Measurements from ENCODE around the gene ALG12. TPM values are rescaled to one million over a fixed set of nuclear protein-coding genes. Genes with fewer than 3 reads are reported as not detected.

ALG12 gene
- total RNA-seq, 1 donor from 2014 or later: 26.2 TPM

DNA sequence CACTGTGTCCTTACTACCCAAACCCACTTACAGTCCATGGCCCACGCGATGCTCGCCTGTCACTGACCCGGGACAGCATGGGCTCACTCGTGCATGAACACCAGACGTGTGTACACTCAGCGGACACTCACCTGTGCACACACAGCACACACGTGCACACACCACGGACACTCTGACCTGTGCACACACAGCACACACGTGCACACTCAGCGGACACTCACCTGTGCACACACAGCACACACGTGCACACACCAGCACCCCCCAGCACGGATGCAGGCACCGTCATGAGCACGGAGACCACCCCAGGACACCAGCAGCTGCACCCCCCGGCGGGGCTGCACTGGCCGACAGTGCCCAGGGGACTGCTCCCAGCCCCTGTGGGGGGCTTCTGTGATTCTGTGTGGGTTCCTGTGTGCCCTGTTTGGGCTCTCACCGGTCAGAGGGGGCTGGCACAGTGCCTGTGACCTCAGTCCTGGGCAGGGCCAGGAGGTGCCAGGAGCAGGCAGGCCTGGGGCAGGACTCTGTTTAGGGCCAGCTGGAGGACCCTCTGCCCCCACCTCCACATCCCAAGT is 20.4 kb upstream of the ALG12 start:
- H3K27ac ChIP-seq (ENCODE audit: low read depth, low read length): no peak overlapping the region
- Mint-ChIP-seq H3K36me3 (ENCODE audit: low read depth, unreplicated experiment) (no peaks in the 10 kb centered on the region), H3K4me1 (ENCODE audit: low read depth, unreplicated experiment) (no peaks in the 10 kb centered on the region), H3K27ac (ENCODE audit: unreplicated experiment) (no peak overlapping the region), H3K9me3 (ENCODE audit: unreplicated experiment) (peaks cover 2% of the 10 kb centered on the region), H3K4me3 (ENCODE audit: unreplicated experiment) (no peak overlapping the region), H3K27me3 (ENCODE audit: low read depth, unreplicated experiment) (peaks cover 2% of the 10 kb centered on the region)
- no peaks in the 10 kb centered on the region for H3K36me3 ChIP-seq (ENCODE audit: insufficient read depth, low read length)
- no peak overlapping the region for H3K4me3 ChIP-seq (ENCODE audit: insufficient read depth, low read depth, low read length)
- no peaks in the 10 kb centered on the region for H4K20me1 ChIP-seq (ENCODE audit: insufficient read depth, low read length)
- H3K9me3 ChIP-seq (ENCODE audit: insufficient read depth, low read depth, low read length): no peaks in the 10 kb centered on the region
- no peak for DNase-seq (ENCODE audit: low read depth)
- no peak overlapping the region for H3K4me2 ChIP-seq (ENCODE audit: low read length)
- H3K79me2 ChIP-seq (ENCODE audit: insufficient read depth, low read length): no peaks in the 10 kb centered on the region
- no peak overlapping the region for H2AFZ ChIP-seq (ENCODE audit: low read depth, low read length)
- TF ChIP-seq, protein P1, sequence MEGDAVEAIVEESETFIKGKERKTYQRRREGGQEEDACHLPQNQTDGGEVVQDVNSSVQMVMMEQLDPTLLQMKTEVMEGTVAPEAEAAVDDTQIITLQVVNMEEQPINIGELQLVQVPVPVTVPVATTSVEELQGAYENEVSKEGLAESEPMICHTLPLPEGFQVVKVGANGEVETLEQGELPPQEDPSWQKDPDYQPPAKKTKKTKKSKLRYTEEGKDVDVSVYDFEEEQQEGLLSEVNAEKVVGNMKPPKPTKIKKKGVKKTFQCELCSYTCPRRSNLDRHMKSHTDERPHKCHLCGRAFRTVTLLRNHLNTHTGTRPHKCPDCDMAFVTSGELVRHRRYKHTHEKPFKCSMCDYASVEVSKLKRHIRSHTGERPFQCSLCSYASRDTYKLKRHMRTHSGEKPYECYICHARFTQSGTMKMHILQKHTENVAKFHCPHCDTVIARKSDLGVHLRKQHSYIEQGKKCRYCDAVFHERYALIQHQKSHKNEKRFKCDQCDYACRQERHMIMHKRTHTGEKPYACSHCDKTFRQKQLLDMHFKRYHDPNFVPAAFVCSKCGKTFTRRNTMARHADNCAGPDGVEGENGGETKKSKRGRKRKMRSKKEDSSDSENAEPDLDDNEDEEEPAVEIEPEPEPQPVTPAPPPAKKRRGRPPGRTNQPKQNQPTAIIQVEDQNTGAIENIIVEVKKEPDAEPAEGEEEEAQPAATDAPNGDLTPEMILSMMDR (IDR thresholded peaks at IDR 0.05; ENCODE audit: insufficient read depth, low read depth, low read length): no peak
- TF ChIP-seq EZH2 (IDR thresholded peaks at IDR 0.05; ENCODE audit: insufficient read depth, low read length): no peak
- H3K4me1 ChIP-seq (ENCODE audit: insufficient read depth, low read length): peaks cover 18% of the 10 kb centered on the region
- H3K9ac ChIP-seq (ENCODE audit: low read length): no peak overlapping the region
- FAIRE-seq: no peak
- H3K27me3 ChIP-seq (ENCODE audit: insufficient read depth, low read length): no peaks in the 10 kb centered on the region

DNA sequence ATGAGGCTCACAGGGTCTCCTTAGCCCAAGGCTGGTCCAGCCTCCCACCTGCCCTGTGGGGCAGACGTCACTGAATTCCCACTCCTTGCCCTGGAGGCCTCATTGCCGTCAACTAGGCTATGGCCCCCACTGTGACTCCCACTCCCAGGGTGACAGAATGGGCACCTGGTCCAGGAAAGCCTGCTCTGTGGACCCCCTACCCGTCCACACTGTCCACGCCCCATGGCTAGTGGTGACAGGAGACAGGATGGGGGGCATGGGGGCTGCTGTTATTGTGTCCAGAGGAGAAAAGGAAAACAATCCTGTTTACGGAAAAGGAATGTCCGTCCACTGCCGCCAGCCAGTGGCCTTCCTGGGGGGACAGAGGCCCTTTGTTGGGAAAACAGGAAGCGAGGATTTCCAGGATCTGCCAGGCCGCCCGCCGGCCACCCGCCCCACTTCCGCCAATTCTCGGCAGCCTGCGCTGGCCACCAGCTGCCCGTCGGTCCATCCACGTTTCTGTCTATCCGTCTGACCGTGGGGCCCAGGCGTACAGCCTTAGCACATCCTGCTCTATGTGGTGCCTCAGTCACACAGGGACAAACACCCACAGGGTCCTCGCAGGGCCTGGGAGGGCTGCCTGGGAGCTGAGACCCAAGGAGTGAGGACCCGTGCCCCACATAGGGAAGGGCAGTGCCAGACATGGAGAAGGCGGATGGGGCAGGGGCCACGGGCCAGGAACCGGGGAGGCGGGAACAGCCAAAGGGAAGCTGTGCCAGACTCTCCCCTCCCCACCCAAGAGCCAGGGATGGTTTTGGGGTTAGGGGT is 19.7 kb upstream of the ALG12 start:
- Histone ChIP-seq H3K27me3 (ENCODE audit: insufficient read depth, low read length) (no peaks in the 10 kb centered on the region), H3K79me2 (ENCODE audit: insufficient read depth, low read length) (no peaks in the 10 kb centered on the region), H2AFZ (ENCODE audit: low read depth, low read length) (no peak overlapping the region), H3K4me1 (ENCODE audit: insufficient read depth, low read length) (peaks cover 18% of the 10 kb centered on the region), H3K4me2 (ENCODE audit: low read length) (no peak overlapping the region), H3K36me3 (ENCODE audit: insufficient read depth, low read length) (no peaks in the 10 kb centered on the region), H3K4me3 (ENCODE audit: insufficient read depth, low read depth, low read length) (no peak overlapping the region), H3K9ac (ENCODE audit: low read length) (no peak overlapping the region), H3K27ac (ENCODE audit: low read depth, low read length) (no peak overlapping the region), H3K9me3 (ENCODE audit: insufficient read depth, low read depth, low read length) (no peaks in the 10 kb centered on the region), H4K20me1 (ENCODE audit: insufficient read depth, low read length) (no peaks in the 10 kb centered on the region)
- FAIRE-seq (no peak), DNase-seq (ENCODE audit: low read depth) (no peak)
- no peak for TF ChIP-seq EZH2 (IDR thresholded peaks at IDR 0.05; ENCODE audit: insufficient read depth, low read length)
- H3K27me3 Mint-ChIP-seq (ENCODE audit: low read depth, unreplicated experiment): peaks cover 5% of the 10 kb centered on the region
- H3K27ac Mint-ChIP-seq (ENCODE audit: unreplicated experiment): no peak overlapping the region
- H3K9me3 Mint-ChIP-seq (ENCODE audit: unreplicated experiment): peaks cover 4% of the 10 kb centered on the region
- no peak overlapping the region for H3K4me3 Mint-ChIP-seq (ENCODE audit: unreplicated experiment)
- H3K4me1 Mint-ChIP-seq (ENCODE audit: low read depth, unreplicated experiment): no peaks in the 10 kb centered on the region
- H3K36me3 Mint-ChIP-seq (ENCODE audit: low read depth, unreplicated experiment): no peaks in the 10 kb centered on the region

DNA sequence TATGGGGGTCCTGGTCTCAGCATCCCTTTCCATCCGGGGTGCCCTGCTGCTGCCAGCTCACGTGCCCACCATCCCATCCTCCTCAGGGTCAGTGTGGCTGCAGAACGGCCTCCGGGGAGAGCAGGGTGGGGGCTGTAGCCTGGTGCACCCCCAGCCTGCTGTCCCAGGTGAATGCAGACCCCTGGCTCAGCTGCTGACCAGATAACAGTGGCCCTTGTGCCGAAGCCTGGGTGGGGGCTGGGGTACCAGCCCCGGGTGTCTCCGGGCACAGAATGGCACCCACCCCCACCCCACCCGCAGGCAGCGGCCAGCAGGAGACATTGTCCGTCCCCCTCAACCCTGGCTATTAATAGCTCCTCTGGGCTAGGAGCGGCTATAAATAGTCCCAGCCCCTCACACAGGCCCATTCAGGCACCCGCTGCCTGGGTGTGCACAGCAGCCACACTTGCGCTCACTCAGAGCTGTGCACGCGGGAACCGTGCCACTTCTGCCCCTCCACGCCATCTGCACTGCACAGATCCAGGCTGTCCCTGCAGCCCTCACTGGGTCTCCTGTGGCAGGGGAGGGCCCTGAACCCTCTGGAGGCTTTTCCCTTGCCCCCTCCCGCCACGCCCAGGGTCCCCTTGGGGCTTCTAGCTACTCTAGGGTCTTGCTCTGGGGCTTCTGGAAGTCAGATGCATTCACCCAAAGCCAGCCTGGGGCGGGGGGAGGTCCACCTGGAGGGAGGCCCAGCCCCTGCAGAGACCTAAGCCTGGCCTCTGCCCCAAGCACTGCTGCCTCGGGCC is 18.9 kb upstream of the ALG12 start:
- FAIRE-seq (no peak), DNase-seq (ENCODE audit: low read depth) (no peak)
- Histone ChIP-seq H3K27me3 (ENCODE audit: insufficient read depth, low read length) (no peaks in the 10 kb centered on the region), H3K27ac (ENCODE audit: low read depth, low read length) (no peak overlapping the region), H3K9me3 (ENCODE audit: insufficient read depth, low read depth, low read length) (no peaks in the 10 kb centered on the region), H2AFZ (ENCODE audit: low read depth, low read length) (no peak overlapping the region), H3K4me1 (ENCODE audit: insufficient read depth, low read length) (peaks cover 18% of the 10 kb centered on the region), H3K4me2 (ENCODE audit: low read length) (no peak overlapping the region), H4K20me1 (ENCODE audit: insufficient read depth, low read length) (no peaks in the 10 kb centered on the region), H3K4me3 (ENCODE audit: insufficient read depth, low read depth, low read length) (no peak overlapping the region), H3K9ac (ENCODE audit: low read length) (no peak overlapping the region), H3K79me2 (ENCODE audit: insufficient read depth, low read length) (no peaks in the 10 kb centered on the region), H3K36me3 (ENCODE audit: insufficient read depth, low read length) (no peaks in the 10 kb centered on the region)
- H3K27me3 Mint-ChIP-seq (ENCODE audit: low read depth, unreplicated experiment): peaks cover 5% of the 10 kb centered on the region
- no peaks in the 10 kb centered on the region for H3K36me3 Mint-ChIP-seq (ENCODE audit: low read depth, unreplicated experiment)
- H3K4me1 Mint-ChIP-seq (ENCODE audit: low read depth, unreplicated experiment): no peaks in the 10 kb centered on the region
- no peak overlapping the region for H3K4me3 Mint-ChIP-seq (ENCODE audit: unreplicated experiment)
- H3K27ac Mint-ChIP-seq (ENCODE audit: unreplicated experiment): no peak overlapping the region
- TF ChIP-seq, protein P1 (IDR thresholded peaks at IDR 0.05; ENCODE audit: insufficient read depth, low read depth, low read length): no peak
- no peak for TF ChIP-seq EZH2 (IDR thresholded peaks at IDR 0.05; ENCODE audit: insufficient read depth, low read length)
- peaks cover 5% of the 10 kb centered on the region for H3K9me3 Mint-ChIP-seq (ENCODE audit: unreplicated experiment)
